Amygdala (tissue), 56 donors: ENCODE measurements around the gene RAI1.

Experiments
- DNase-seq, 56 donors: peaks; one replicate each; lab custom pipeline; 2025; lab: John Stamatoyannopoulos, UW

Gene RAI1

GRCh38 chr17:17822189-17822588 is 140.9 kb downstream of the RAI1 start:
- DNase-seq, result peak in 52 of 56 donors; percentile 50 to 96 (median 83)

DNA sequence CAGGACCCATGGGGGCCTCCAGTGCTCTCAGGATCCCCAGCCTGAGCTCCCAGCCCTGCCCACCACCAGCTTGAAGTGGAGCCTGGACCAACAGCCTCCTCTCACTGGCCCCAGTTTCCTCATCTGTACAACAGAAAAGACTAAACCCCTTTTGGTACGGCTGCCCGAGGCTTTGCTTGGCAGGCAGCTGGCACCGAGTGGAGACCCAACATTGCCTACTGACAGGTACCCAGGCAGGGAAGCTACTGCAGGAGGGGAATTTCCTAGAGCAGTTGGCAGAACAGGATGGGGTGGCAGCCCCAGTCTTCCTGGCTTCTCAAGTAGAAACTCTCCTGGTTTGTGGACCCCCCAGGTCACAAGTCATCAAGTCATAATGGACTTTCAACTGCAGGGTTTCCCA is 141.4 kb downstream of the RAI1 start:
- DNase-seq, result peak in 1 of 56 donors; percentile 57

DNA sequence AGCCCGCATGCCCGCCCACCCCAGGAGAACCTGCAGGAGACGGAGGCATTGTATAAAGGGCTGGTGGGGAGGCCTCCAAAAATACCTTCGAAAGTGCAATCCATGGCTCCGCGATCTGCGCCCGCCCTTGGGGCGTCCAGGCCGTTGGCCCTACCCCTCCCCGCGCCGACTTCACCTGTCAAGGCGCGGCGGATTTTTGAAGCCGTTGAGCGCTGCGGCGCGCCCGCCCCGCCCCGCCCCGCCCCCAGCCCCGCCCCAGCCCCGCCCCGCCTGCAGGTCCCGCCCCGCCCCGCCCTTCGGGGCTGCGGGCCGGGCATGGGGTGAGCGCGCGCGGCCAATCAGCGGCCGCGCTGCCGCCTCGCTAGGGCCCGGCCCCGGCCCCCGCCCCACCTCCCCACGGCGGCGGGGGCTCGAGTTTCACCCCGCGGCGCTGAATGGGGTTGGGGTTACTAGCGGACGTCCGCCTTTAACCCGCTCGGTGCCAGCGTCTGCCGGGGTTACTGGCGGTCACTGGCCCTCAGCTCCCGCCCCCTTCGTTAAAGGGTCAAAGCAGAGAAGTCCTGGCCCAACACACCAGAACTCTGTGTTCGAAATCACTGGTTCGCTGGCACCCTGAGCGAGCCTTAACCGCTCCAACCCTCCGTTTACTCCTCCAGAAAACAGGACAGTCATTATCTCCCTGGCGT is 142.3 kb downstream of the RAI1 start:
- peak in 54 of 56 donors; percentile 37 to 92 (median 82) for DNase-seq

GRCh38 chr17:17824119-17824782 is 143.0 kb downstream of the RAI1 start:
- DNase-seq, result peak in 10 of 56 donors; percentile 30 to 66 (median 46)

DNA sequence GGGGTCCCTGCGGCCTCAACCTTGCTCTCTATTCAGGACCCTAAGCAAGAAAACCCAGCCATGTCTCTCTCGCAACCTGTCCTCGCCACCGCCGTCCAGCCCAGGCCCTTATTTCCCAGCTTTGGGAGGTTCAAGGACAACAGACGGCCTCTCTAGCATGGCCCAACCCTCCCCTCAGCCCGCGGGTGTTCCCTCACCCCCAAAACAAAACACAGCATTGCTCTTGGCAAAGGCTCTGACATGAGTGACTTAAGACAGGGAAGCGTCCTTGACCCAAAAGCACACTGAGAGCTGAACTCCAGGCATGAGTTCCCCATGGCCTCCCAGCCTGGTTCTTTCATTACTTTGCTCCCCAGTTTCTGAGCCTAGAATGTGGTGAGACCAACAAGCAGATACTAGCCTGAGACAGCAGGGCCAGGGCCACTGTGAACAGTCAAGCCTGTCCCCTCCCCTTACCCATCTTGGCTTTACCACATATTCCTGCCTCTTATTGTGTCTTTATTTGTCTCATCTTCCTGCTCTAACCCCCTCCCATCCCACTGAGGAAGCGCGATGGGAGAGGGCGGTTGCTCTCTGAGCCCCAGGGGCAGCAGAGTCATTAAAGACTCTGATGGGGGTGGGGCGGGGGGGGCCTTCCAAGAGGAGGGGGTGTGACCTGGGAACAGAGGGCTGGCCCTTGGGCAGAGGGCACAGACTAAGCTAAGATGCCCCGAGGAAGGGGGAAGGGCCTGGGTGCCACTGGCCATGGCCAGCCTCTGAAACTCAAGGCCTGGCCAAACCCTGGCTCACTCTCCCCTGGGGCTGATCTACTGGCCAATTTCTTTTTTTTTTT is 143.7 kb downstream of the RAI1 start:
- peak in 4 of 56 donors; percentile 25 to 46 (median 34) for DNase-seq

DNA sequence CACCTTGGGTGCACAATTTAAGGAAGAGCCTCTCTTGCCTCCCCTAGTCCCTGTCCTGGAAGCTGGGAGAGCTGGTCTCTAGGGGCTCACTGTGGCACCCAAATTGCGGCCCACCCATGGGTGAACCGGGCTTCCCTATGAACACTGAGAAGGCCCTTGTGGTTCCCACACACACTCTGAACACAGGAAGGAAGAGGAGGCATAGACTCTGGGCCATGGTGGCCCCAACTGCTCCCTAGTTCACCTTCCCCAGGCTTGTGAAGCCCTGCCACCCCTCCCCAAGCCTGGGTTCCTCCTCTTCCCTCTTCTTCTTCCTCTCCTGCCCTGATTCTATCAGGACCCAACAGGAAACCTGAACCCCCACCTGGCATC is 145.1 kb downstream of the RAI1 start:
- no peak for DNase-seq

DNA sequence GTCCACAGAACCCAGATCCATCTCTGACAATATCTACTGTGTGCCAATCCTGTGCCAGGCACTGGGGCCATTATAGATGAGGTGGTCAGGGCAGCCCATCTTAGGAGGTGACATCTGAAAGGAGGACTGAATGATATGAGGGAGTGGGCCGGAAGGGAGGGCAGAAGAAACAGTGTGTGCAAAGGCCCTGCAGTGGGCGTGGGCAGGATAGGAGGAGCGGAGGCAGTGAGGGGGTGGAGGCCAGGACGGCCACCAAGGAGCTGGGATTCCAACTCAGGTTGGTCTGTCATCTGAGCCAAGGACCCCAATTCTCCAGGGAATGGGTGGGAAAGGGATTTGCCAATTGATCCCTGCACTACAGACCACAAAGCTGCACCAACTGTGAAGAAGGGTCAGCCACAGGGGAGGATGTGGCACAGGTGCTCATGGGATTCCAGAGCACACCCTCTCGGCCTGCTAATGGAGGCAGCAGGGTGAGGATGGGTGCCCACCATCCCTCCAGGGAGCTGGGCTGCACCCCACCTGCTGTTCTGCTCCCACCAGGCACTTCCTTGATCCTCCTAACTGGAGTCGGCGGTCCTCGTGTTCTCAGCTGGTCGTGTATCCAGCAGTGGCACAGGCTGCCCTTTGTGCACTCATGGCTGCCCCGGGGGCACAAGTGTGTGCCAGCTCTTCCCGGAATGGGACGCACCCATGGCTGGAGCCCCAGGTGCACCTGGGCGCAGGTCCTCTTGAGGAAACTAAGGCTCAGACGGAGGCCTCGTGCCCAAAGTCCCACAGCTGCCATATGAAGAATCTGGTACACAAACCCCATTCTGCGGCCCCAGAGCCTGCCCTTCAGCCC is 145.9 kb downstream of the RAI1 start:
- no peak for DNase-seq

DNA sequence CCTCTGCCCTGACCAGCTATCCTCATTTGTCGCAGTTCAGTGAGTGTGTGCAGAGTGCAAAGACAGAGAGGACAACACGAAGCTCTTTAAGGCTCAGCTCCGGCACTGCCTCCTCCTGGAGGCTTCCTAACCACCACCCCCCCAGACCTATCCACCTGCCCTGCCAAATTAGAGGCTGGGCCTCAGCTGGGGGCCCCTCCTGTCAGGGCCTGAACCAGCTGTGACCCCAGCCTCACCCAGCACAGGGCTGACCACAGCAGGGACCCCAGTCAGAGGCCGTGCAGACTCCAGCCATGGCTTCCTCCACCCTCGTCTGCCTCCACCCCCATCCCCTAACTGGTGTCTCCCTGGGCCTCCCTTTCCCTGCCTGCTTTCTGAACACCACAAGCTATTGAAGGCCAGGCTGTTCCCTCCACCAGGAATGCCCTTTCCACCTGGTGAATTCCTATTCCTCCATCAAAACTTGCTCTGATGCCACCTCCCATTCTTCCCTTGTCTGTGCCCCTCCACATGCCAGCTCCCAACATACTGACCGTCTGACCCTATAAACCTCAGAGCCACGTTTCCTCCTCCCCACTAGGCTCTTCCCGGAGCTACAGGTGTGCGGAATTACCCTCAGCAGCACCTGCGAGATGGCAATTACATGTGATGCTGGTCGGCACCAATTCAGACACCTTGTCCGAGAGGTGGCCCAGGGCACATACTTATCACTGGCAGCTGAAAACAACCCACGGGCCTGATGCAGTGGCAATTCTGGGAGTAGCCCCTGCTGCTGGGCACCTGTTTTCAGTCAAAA is 146.8 kb downstream of the RAI1 start:
- DNase-seq, result no peak

DNA sequence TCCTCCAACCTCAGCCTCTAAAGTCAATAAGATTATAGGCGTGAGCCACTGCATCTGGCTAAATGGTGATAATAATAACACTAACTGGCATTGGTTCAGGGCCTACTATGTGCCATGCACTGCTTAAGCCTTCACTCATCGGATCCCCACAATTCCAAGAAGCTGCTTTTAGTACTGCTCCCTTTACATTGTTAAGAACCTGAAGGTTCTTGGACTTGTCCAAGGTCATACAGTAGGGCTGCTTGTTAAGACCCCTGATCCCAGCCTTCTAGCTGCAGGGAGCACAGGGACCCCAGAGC is 149.0 kb downstream of the RAI1 start:
- DNase-seq, result no peak

DNA sequence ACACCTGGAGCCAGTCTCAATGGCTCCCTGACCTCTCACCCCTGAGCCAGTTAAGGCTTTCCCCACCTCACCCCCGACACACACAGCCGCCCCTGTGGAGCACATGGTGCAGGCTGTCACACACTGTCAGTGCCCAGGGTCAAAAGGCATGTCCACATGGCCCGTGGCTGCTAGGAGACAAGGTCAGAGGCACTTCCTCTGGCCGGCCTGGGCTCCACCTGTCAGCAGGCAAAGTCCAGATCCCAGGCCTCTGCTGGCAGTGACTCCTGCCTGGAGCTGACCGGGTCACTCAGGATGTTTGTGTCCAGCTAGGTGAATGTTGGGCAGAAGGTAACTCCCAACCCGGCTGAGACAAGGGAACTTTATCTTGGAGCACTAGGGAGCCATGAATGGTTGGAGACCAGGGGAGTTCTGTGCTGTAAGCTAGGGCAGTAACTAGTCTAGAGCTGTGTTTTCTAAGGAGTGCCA is 149.5 kb downstream of the RAI1 start:
- no peak for DNase-seq

GRCh38 chr17:17831208-17832031 is 150.2 kb downstream of the RAI1 start:
- peak in 16 of 56 donors; percentile 11 to 65 (median 42) for DNase-seq

- no peak for DNase-seq
Observed at GRCh38 chr17:17832032-17832363, 150.7 kb downstream of the RAI1 start.

DNA sequence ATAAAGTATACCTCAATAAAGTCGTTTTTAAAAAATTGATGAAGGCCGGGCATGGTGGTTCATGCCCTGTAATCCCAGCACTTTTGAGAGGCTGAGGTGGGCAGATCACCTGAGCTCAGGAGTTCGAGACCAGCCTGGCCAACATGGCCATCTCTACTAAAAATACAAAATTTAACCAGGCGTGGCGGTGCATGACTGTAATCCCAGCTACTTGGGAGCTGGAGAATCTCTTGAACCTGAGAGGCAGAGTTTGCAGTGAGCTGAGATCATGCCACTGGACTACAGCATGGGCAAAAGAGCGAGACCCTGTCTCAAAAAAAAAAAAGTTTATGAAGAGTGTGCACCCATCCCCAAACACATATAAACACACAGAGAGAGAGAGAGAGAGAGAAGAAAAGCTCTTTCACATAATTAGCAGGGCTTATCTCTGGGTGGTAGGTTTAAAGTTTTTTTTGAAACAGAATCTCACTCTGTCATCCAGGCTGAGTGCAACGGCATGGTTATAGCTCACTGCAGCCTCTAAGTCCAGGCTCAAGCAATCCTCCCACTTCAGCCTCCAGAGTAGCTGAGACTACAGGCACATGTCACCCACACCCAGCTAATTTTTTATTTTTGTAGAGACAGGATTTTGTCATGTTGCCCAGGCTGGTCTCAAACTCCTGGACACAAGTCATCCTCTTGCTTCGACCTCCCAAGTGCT is 152.6 kb downstream of the RAI1 start:
- DNase-seq, result no peak

GRCh38 chr17:17834974-17835373 is 153.7 kb downstream of the RAI1 start:
- DNase-seq, result no peak

GRCh38 chr17:17835415-17836249 is 154.4 kb downstream of the RAI1 start:
- DNase-seq, result no peak

GRCh38 chr17:17836250-17836817 is 155.1 kb downstream of the RAI1 start:
- peak in 55 of 56 donors; percentile 82 to 99 (median 95) for DNase-seq

- peak in 28 of 56 donors; percentile 28 to 74 (median 54) for DNase-seq
Observed at GRCh38 chr17:17836818-17837379, 155.6 kb downstream of the RAI1 start, which contains the start of gene SREBF1. SREBF1 (minus strand) TSS chr17:17836986; CDS start chr17:17836817, 169 bp downstream.
